GM18907 (cell line): ENCODE results near the gene FOCAD.
"Not testable (repeated sequence)": the region's sequence is repeated elsewhere in the genome, so short reads cannot be mapped to it uniquely, and the experiment has no call there.

Source experiments
- ATAC-seq: cut with Tn5 transposase; IDR thresholded peaks from one replicate; pipeline ENCODE4 v1.9.1; 2021; ENCODE audit warnings: mild to moderate bottlenecking, moderate library complexity; ENCODE audit not compliant: unreplicated experiment

The FOCAD gene

DNA sequence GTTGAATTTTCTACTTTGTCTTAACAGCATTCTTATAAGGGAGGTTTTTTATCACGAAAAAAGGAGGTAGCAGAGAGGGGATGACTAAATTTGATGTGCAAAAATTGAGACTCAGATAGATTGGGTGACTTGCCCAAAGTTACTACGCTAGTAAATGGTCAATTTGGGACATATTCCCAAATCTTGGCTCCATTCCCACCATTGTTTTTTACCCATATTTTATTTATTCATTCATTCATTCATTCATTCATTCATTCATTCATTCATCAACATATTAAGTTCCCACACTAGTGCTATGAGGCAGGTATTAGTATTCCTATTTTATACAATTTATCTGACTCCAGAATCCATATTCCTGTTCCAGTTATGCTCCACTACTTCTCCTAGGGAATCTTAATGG is 261.8 kb downstream of the FOCAD start:
- ATAC-seq, result no peak

DNA sequence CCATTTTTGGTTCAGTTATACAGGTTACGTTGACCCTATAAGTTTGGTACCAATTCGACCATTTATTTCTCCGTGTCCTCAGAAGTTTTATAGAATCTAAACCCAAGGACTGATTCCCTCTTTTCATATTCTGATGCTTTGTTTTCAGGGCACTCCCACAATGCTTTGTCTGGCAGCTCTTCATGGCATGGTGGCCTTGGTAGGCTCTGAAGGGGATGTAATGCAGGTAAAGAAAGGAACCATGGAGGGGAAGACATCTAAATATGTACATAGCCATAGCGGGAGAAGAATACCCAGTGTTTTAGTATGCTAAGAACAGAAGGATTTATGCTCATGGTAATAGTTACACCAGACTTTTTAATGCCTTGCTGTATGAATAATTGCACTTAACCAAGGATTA is 264.6 kb downstream of the FOCAD start:
- ATAC-seq, result no peak

DNA sequence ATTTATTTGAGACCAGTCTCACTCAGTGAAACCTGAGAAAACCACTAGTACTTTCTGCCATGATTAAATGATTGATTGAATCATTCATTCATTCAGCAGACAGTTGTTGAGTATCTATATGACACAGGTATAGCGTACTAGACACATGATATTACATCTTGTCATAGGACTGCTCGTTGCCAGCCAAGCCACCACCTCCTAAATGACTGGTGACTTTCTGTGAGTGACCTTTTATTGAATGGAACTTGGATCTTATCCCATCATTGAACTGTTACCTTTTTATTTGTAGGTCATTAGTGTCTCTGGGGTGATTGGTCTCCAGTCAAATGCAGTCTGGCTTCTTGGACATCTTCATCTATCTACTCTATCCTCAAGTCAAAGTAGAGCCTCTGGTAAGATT is 266.6 kb downstream of the FOCAD start:
- no peak for ATAC-seq

DNA sequence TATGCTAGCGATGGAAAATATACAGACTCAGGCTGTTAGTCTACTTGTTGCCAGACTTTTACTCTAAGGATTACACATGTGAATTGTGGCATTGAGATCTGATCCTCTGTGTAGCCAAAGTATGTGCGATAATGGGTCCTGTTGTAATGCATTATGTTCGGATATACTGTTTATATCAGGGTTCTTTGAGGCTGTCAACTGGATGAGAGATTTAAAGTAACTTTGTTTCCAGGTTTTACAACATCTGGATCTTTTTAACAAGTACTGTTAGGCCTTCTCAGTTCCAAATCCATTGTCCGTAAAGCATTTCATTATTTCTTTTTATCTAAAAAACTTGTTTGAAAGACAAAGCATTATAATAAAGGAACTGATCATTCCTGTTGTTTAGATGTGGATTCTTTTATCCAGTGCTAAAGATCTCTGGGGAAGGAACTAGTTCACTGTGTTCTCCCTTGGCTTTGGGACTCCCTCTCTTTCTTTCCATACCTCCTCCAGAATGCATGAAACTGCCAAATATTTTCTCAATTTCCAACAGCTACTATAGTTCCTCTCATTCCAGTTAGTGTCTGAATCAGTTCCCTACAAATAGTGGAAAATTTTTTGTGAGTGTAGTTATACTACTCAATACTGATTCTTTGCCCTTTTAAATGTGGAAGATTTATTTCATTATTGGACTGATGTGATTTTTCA is 278.6 kb downstream of the FOCAD start:
- ATAC-seq, result no peak

DNA sequence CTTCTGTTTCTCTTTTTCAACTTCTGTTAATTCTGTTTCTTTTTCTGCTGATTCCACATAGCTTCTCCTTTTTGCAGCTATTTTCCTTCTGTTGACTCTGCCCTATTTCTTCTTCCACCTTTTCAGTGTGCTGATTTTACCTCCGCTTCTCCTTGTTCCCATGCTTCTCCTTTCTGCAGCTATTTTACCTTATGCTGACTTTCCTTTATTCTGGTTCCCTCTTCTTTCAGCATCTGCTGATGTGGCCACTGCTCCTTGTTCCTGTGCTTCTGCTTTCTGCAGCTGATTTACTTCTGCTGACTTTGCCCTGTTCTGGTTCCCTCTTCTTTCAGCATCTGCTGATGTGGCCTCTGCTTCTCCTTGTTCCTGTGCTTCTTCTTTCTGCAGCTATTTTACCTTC is 288.6 kb downstream of the FOCAD start:
- ATAC-seq, result no peak

DNA sequence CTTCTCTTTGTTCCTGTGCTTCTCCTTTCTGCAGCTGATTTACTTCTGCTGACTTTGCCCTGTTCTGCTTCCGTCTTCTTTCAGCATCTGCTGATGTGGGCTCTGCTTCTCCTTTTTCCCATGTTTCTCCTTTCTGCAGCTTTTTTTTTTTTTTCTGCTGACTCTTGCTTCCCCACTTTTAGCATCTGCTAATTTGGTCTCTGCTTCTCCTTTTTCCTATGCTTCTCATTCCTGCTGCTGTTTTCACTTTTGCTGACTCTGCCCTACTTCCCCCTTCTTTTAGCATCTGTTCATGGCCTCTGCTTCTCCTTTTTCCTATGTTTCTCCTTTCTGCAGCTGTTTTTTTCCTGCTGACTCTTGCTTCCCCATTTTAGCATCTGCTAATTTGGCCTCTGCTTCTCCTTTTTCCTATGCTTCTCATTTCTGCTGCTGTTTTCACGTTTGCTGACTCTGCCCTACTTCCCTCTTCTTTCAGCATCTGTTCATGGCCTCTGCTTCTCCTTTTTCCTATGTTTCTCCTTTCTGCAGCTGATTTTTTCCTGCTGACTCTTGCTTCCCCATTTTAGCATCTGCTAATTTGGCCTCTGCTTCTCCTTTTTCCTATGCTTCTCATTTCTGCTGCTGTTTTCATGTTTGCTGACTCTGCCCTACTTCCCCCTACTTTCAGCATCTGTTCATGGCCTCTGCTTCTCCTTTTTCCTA is 289.3 kb downstream of the FOCAD start:
- not testable (repeated sequence) for ATAC-seq

DNA sequence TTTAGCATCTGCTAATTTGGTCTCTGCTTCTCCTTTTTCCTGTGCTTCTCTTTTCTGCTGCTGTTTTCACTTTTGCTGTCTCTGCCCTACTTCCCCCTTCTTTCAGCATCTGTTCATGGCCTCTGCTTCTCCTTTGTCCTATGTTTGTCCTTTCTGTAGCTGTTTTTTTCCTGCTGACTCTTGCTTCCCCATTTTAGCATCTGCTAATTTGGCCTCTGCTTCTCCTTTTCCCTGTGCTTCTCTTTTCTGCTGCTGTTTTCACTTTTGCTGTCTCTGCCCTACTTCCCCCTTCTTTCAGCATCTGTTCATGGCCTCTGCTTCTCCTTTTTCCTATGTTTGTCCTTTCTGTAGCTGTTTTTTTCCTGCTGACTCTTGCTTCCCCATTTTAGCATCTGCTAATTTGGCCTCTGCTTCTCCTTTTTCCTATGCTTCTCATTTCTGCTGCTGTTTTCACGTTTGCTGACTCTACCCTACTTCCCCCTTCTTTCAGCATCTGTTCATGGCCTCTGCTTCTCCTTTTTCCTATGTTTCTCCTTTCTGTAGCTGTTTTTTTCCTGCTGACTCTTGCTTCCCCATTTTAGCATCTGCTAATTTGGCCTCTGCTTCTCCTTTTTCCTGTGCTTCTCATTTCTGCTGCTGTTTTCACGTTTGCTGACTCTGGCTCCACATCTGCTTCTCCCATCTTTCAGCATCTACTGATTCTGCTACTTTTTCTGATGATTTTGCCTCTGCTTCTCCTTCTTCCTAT is 290.3 kb downstream of the FOCAD start:
- ATAC-seq, result not testable (repeated sequence)

DNA sequence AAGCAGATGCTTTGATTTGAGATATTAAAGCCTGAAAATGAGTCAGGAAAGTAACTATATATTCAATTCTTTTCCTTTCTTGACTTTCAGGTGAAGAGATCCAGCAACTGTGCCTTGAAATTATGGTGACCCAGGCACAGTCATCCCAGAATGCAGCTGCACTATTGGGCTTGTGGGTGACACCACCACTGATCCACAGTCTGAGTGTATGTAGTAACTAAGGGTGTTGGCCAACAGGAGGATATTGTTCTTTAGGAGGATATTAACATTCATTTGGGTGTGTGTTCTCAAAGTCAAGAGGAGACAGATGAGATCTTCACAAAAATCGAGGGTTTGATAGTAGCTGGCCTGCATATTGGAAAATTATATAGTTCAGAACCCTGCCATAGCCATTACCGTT is 294.2 kb downstream of the FOCAD start:
- ATAC-seq, result no peak

DNA sequence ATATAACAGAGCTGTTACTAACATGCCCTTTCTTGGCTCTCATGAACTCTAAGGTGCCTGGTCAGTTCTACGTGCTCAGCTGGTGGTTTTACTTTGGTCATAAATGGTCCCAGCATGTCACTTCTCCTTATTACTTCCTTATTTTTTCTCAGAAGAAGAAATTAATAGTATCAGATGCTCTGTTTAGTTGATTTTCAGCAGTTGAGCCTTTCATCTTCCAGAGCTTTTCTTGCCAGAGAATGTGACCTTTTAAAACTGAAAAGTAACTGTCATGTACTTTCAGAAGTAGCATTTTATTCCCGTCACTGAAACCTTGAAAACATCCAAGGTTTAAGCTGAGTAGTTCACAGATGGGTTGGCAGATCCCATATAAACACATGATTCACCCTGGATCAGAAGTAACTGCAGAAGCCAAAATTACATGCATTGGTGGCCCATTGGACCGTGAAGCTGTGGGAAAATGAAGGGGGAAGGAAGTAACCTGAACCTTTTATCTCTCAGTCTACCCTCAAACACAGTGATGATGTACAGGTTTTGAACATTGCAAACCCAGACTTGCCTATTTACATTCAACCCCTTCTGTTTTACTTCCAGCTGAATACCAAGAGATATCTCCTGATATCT is 296.9 kb downstream of the FOCAD start:
- ATAC-seq, result peak; percentile 76

DNA sequence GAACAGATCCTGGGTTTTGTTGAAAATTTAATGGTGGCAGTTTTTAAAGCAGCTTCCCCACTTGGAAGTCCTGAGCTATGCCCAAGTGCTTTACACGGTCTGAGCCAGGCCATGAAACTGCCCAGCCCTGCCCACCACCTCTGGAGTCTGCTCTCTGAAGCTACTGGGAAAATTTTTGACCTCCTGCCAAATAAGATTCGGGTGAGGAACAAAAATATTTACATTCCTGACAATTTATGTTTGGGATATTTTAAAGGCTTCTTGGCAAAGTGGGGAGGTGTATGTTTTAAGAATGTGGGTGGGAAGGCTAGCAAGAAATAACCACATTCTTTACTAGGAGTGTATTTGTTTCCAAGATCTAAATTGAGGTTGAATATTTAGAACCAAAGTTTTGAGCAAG is 297.4 kb downstream of the FOCAD start:
- ATAC-seq, result no peak

DNA sequence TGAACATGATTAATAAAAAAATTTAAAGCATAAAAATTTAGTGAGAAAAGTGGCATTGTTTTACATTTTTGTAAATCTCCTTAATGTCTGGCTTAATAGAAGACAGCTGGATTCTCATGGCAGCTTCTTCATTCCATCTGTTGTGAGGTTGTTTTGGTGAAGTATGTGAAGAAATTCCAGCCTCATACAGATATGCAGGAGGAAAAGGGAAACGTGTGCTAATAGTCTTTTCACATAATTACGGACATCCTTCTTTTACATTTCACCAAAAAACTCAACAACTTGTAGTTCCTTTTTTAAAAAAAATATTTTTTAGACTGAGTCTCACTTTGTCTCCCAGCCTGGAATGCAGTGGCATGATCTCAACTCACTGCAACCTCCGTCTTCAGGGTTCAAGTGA is 300.4 kb downstream of the FOCAD start:
- no peak for ATAC-seq

DNA sequence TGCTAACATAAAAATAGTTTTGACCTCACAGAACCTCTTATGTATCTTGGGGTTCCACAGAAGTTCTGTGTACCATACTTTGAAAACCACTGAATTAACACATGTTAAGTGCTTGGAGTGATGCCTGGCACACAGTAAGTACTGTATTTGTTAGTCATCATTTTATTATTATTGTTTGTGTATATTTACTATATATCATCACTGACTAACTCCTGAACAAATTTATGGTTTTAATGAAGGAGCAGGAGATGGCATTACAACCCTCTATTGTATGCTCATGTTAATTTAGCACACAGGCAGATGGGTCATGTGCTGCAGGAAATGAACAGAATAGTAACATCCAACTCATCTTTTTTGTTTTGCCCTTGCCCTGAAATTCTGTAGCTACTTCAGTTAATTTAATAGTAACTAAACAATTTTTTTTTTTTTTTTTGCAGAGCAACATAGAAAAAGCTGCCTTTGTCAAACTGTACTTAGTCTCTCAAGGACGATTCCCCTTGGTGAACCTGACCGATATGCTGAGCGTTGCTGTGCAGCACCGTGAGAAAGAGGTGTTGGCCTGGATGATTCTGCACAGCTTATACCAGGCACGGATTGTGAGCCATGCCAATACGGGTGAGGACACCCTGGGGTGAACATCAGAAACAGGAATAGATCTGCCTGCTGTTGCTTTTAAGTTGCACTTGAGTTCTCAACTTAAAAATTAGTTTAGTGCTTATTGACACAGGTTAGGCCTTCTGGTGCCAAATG is 302.0 kb downstream of the FOCAD start:
- no peak for ATAC-seq

DNA sequence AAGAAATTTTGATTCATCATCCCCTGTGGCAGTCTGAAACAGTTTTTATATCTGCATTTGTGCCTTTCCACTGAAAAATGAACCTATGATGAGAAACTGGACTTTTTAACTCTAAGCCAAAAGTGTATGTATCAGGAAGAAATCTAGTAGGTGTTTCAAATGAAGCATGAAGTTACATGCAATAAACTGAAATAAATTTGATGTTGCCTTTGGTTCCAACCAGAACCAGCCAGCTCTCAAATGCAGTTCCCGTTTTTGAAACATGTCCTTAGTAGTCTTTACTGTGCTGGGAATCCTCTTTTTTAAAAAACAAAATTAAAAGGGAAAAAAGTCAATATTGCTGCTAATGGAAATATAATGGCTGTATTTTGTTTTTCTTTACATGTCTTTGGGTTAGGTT is 303.5 kb downstream of the FOCAD start:
- no peak for ATAC-seq

DNA sequence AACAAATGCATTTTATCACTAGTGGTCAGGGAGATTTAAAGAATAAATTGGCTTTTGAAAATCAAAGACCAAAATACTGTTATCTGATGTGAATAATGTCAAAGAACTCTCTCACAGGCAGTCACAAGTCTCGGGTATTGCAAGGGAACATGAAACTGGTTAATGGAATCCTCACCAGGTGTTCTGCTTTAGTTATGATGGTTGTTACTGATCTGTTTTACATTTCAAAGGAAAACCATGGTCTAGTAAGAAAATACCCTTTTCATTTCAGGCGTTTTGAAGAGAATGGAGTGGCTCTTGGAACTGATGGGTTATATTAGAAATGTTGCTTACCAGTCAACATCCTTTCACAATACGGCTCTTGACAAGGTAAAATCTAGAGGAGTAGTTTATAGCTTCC is 304.0 kb downstream of the FOCAD start:
- ATAC-seq, result no peak

DNA sequence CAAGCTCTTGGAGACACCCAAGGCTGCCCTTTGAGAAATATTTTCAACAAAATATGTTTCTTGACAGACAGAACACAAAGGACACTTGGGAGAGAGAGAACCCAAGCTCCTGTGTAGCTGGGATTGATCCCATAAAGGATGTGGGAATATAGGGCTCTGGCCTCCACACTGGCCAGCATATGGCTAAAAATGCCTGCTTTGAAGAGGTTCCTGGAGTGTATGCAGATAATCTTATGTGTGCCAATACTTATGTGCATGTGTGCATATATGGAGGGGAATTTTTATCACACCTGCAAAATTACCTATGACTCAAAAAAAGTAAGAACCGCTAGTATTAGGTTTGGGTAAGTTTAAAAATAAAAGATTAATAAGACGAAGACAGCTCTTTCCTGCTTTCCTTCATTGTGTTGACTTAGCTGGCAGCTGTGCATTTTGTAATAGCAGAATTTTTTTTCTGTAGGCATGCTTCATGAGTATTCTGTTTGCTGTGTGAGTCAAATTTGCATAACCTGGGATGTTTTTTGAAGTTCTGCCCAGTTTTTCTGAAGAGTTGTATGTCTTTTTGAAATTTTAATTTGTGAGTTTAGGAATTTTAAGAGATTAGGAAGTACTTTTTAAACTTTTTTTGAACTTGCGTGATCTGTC is 304.7 kb downstream of the FOCAD start:
- ATAC-seq, result no peak

DNA sequence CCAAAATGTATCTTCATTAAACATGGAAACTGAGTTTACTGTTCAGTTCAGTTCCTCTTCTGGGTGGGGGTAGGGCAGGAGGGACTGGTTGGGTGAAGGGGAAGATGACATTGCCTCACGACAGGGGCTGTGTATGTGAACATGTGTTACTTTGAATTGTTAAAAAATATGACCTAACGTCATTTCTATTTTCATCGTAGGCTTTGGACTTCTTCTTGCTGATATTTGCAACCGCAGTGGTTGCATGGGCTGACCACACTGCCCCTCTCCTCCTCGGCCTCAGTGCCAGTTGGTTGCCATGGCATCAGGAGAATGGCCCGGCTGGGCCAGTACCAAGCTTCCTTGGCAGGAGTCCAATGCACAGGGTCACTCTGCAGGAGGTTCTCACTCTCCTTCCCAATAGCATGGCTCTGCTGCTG is 305.9 kb downstream of the FOCAD start:
- no peak for ATAC-seq

DNA sequence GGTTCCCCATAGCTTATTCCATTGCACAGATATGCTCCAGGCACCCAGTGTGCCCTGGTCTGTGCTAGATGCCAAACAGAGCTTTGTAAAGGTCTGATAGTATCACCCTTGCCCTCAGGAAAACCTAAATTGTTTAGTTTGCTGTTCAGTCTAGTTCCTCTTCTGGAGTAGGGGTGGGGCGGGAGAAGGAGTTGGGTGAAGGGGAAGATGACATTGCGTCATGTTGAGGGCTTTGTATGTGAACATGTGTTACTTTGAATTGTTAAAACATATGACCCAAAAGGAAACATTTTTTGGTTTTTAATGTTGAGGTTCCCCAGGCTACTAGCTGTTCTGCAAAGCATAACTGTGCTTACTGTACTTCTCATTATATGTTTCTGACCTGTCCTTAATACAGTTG is 306.8 kb downstream of the FOCAD start:
- no peak for ATAC-seq

DNA sequence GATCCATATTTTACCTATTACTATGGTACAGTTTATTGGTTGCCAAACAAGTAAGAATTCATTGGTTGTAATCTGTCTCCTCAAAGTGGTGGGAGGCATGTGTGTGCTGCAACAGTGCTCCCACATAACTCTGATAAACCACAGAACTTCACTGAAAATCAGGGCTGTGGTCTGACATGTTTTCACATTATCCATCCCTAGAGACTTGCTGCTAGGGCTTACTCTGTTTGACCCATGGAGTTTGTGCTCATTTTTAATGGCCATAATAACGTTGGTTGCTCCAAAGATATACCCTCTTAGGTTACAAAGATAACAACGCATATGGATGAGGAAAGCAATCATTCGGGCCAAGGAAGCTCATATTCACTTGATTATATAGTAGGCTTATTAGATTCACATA is 310.4 kb downstream of the FOCAD start:
- no peak for ATAC-seq

DNA sequence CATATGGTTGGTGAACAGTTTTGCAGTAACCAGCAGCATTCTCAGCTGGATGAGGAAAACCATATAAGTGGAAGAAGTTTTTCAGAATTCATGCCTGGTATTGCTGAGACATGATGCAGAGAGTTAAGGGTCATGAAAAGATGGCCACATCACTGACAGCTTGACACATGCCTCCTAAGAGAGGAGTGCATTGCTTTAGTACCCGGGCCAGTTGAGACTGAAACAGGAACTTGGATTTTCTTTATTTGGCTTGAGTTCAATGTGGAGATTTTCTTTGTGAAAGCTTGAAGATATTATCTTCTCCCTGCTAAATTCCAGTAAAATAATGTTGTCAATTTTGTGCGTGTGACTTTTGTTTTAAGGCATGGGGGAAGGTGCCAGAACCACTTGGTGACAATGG is 311.6 kb downstream of the FOCAD start:
- no peak for ATAC-seq

DNA sequence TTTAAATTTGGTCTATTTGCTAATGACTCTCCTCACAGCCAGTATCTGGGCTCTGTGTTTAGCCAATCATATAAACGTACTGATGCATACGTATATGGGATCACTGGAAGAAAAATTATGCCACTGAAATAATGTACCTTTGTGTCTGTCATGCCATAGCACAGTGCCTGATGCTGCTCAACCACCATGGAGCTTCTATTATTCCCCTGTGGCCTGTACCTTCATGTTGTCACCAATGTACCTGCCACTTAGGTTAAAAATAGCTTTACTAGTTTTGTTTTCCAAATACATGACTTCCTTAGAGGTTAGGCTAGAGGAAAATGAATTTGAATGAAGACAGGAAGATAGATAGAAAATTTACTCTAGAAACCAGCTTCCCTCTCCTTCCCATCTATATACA is 312.8 kb downstream of the FOCAD start:
- peak; percentile 87 for ATAC-seq
